OCI-LY1 (cell line): ENCODE measurements around the gene DDC.

Experiments
- H2AFZ ChIP-seq: fragments of 200-600 bp; sonication (generic), shearing (Covaris generic); 2 replicates; pipeline ENCODE4 v1.6.0; 2014; ENCODE audit warnings: antibody characterized with exemption, mild to moderate bottlenecking, low read length
- H3F3A ChIP-seq: fragments of 200-600 bp; sonication (generic), shearing (Covaris generic); 2 replicates; pipeline ENCODE4 v1.6.0; 2014; ENCODE audit warnings: mild to moderate bottlenecking, antibody characterized with exemption, low read length, moderate library complexity; ENCODE audit not compliant: insufficient read depth
- H3K27ac ChIP-seq: fragments of 200-600 bp; sonication (generic); 2 replicates; pipeline ENCODE4 v1.5.1; 2014; ENCODE audit warnings: low read length, mixed run types, mild to moderate bottlenecking, low read depth; ENCODE audit not compliant: poor library complexity, severe bottlenecking
- H3K27me3 ChIP-seq: fragments of 200-600 bp; sonication (generic); 2 replicates; pipeline ENCODE4 v1.6.0; 2014; ENCODE audit warnings: antibody characterized with exemption, mild to moderate bottlenecking, low read length, moderate library complexity; ENCODE audit not compliant: insufficient read depth
- H3K36me3 ChIP-seq: fragments of 200-600 bp; sonication (generic); 2 replicates; pipeline ENCODE4 v1.6.1; 2014; ENCODE audit warnings: mild to moderate bottlenecking, antibody characterized with exemption, low read length, moderate library complexity, mixed read lengths; ENCODE audit not compliant: insufficient read depth
- H3K4me1 ChIP-seq: fragments of 200-600 bp; sonication (generic); 2 replicates; pipeline ENCODE4 v1.5.1; 2014; ENCODE audit warnings: mild to moderate bottlenecking, low read length, moderate library complexity; ENCODE audit not compliant: insufficient read depth, severe bottlenecking
- H3K4me2 ChIP-seq: fragments of 200-600 bp; sonication (generic), shearing (Covaris generic); 2 replicates; pipeline ENCODE4 v1.6.1; 2014; ENCODE audit warnings: low read length
- H3K4me3 ChIP-seq: fragments of 200-600 bp; sonication (generic); 2 replicates; pipeline ENCODE4 v1.5.1; 2014; ENCODE audit warnings: low read length, low read depth, mild to moderate bottlenecking, mixed read lengths; ENCODE audit not compliant: poor library complexity, severe bottlenecking
- H3K79me2 ChIP-seq: fragments of 200-600 bp; shearing (Covaris generic); 2 replicates; pipeline ENCODE4 v1.6.1; 2016; ENCODE audit warnings: mixed run types, low read length, mixed read lengths; ENCODE audit not compliant: insufficient read depth
- H3K9ac ChIP-seq: fragments of 200-600 bp; sonication (generic), shearing (Covaris generic); 2 replicates; pipeline ENCODE4 v1.6.1; 2014; ENCODE audit warnings: mild to moderate bottlenecking, low read length, mixed read lengths
- H3K9me2 ChIP-seq: fragments of 200-600 bp; sonication (generic), shearing (Covaris generic); 2 replicates; pipeline ENCODE4 v1.6.1; 2014; ENCODE audit warnings: low read depth, mild to moderate bottlenecking, low read length, mixed read lengths
- H3K9me3 ChIP-seq: fragments of 200-600 bp; shearing (Covaris generic); 2 replicates; pipeline ENCODE4 v1.6.1; 2014; ENCODE audit warnings: low read length, mixed read lengths
- H4K20me1 ChIP-seq: fragments of 200-600 bp; sonication (generic), shearing (Covaris generic); 2 replicates; pipeline ENCODE4 v1.6.0; 2016; ENCODE audit warnings: mild to moderate bottlenecking, low read length; ENCODE audit not compliant: insufficient read depth
- EZH2 ChIP-seq: fragments of 200-600 bp; sonication (generic), shearing (Covaris generic); IDR thresholded peaks from 2 replicates; pipeline ENCODE4 v1.8.0; 2017; ENCODE audit warnings: borderline replicate concordance, mixed run types, mild to moderate bottlenecking, antibody characterized with exemption, low read length, moderate library complexity, mixed read lengths
- TF ChIP-seq, protein P1 (sequence below): fragments of 200-600 bp; sonication (generic), shearing (Covaris generic); IDR thresholded peaks from 2 replicates; pipeline ENCODE4 v1.5.1; 2017; ENCODE audit warnings: mild to moderate bottlenecking, antibody characterized with exemption, low read length, moderate library complexity, mixed read lengths

The DDC gene

GRCh38 chr7:50481867-50482266, 83.3 kb downstream of the DDC start:
- H3K27me3 ChIP-seq, result no peaks in the 10 kb centered on the region

DNA sequence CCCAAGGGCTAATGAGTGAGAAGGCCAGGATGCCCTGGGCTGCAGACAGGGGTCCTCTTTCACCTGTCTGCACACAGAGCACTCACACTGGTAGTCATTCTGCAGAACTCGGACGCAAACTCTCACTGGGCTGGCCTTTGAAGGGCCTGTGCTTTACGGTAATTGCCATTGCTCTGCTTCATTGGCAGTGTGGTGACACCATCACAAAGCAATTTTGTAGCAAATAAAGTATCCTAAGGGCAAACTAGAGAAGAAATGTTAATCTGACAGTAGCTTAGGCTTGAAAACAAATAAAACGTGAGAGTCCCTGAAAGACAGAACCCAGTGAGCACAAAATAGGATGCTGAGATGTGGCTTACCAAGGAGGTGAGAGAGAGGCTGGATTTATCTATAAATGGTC, 84.4 kb downstream of the DDC start:
- Histone ChIP-seq H4K20me1 (no peaks in the 10 kb centered on the region), H3K4me1 (no peaks in the 10 kb centered on the region), H3K4me3 (no peak overlapping the region), H3K79me2 (no peaks in the 10 kb centered on the region), H3K4me2 (no peak overlapping the region), H3K27ac (no peak overlapping the region), H2AFZ (no peak overlapping the region), H3K9me3 (no peaks in the 10 kb centered on the region), H3K9ac (no peak overlapping the region), H3K27me3 (no peaks in the 10 kb centered on the region), H3K9me2 (no peaks in the 10 kb centered on the region), H3F3A (no peaks in the 10 kb centered on the region), H3K36me3 (no peaks in the 10 kb centered on the region)
- no peak for TF ChIP-seq EZH2
- TF ChIP-seq, protein P1, sequence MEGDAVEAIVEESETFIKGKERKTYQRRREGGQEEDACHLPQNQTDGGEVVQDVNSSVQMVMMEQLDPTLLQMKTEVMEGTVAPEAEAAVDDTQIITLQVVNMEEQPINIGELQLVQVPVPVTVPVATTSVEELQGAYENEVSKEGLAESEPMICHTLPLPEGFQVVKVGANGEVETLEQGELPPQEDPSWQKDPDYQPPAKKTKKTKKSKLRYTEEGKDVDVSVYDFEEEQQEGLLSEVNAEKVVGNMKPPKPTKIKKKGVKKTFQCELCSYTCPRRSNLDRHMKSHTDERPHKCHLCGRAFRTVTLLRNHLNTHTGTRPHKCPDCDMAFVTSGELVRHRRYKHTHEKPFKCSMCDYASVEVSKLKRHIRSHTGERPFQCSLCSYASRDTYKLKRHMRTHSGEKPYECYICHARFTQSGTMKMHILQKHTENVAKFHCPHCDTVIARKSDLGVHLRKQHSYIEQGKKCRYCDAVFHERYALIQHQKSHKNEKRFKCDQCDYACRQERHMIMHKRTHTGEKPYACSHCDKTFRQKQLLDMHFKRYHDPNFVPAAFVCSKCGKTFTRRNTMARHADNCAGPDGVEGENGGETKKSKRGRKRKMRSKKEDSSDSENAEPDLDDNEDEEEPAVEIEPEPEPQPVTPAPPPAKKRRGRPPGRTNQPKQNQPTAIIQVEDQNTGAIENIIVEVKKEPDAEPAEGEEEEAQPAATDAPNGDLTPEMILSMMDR, result no peak

More at GRCh38 chr7:50481867-50482266, 83.3 kb downstream of the DDC start:
- no peak overlapping the region for H3K9ac ChIP-seq
- no peak overlapping the region for H3K4me3 ChIP-seq
- H3K4me2 ChIP-seq, result no peak overlapping the region
- TF ChIP-seq EZH2, result no peak
- TF ChIP-seq, protein P1, result peak; percentile 20; the same call in 1 of the 2 replicates
- H3K36me3 ChIP-seq, result no peaks in the 10 kb centered on the region
- H3K27ac ChIP-seq, result no peak overlapping the region
- H3K9me2 ChIP-seq, result no peaks in the 10 kb centered on the region
- no peaks in the 10 kb centered on the region for H4K20me1 ChIP-seq
- no peaks in the 10 kb centered on the region for H3F3A ChIP-seq
- no peaks in the 10 kb centered on the region for H3K79me2 ChIP-seq
- no peaks in the 10 kb centered on the region for H3K9me3 ChIP-seq
- H2AFZ ChIP-seq, result no peak overlapping the region
- no peaks in the 10 kb centered on the region for H3K4me1 ChIP-seq

DNA sequence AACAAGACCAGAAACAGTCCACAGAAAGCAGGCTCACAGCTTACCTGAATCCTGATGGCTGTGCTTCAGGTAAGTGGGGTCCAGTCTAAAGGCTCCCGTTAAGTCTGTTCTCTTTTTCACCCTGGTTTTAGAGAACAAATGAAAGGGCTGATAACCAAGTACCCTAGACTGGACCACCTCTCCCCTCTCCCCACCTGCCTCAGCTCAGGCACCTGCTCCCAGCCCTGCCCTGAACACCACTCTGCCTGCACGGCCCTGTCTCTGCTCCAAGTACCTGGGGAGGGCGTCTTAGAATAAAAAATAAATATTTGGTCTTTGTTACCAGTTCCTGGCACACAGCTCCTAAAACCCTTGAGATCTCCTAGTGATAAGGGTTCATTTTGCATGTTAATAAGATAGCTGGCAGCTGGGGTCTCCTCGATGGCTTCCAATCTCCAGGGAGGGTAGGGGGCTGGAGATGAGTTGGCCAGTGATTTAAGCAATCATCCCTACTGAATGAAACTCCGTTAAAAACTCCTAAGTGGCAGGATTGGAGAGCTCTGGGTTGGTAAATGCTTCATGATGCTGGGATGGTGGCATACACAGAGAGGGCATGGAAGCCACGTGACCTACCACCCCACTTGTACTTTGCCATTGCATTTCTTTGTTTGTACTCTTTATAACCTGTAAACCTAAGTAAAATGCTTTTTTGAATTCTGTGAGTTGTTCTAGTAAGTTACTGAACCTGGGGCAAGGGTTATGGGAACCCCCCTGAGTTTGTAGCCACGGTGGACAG, 85.3 kb downstream of the DDC start:
- no peaks in the 10 kb centered on the region for H3K4me1 ChIP-seq
- TF ChIP-seq EZH2, result no peak
- TF ChIP-seq, protein P1, result no peak
- H3K9ac ChIP-seq, result no peak overlapping the region
- no peak overlapping the region for H3K4me2 ChIP-seq
- H3K79me2 ChIP-seq, result no peaks in the 10 kb centered on the region
- no peaks in the 10 kb centered on the region for H4K20me1 ChIP-seq
- H3K4me3 ChIP-seq, result no peak overlapping the region
- H3K9me3 ChIP-seq, result no peaks in the 10 kb centered on the region
- H3F3A ChIP-seq, result no peaks in the 10 kb centered on the region
- H2AFZ ChIP-seq, result no peak overlapping the region
- no peak overlapping the region for H3K27ac ChIP-seq
- H3K36me3 ChIP-seq, result no peaks in the 10 kb centered on the region
- H3K9me2 ChIP-seq, result no peaks in the 10 kb centered on the region
- H3K27me3 ChIP-seq, result no peaks in the 10 kb centered on the region
